Brain microvascular endothelial cell (primary cell): ENCODE data around the gene GJB1.

Source experiments
- DNase-seq: peaks from one replicate; pipeline ENCODE4 v3.0.0-alpha.2; 2020
- H3K27ac ChIP-seq: fragments of 250-450 bp; sonication (Bioruptor Pico); 2 replicates; pipeline ENCODE4 v1.5.1; 2020; ENCODE audit warnings: mild to moderate bottlenecking, moderate library complexity
- H3K27me3 ChIP-seq: fragments of 250-450 bp; sonication (Bioruptor Pico); replicated peaks from 2 replicates; pipeline ENCODE4 v1.5.1; 2020; ENCODE audit warnings: mild to moderate bottlenecking
- H3K36me3 ChIP-seq: fragments of 250-450 bp; sonication (Bioruptor Pico); replicated peaks from 2 replicates; pipeline ENCODE4 v1.5.1; 2020; ENCODE audit warnings: mild to moderate bottlenecking
- H3K4me3 ChIP-seq: 2 replicates; pipeline ENCODE4 v1.5.1; 2011; ENCODE audit warnings: low read depth, mild to moderate bottlenecking, control low read depth, low read length, moderate library complexity
- CTCF ChIP-seq: IDR thresholded peaks from 2 replicates; pipeline ENCODE4 v1.5.1; 2011; ENCODE audit warnings: low read depth, mild to moderate bottlenecking, moderate library complexity, low read length, control low read depth, inconsistent platforms; ENCODE audit errors: missing control alignments
- in situ Hi-C: cut with HindIII; loops from 2 replicates; pipeline ENCODE4 v1.10.0; 2017; ENCODE audit warnings: low sequenced_read_pairs, low pct_ligation_motif_present

The GJB1 gene

GRCh38 chrX:71244359-71245128 is 21.5 kb downstream of the GJB1 start:
- Histone ChIP-seq H3K36me3 (peaks cover 12% of the 10 kb centered on the region), H3K27me3 (no peaks in the 10 kb centered on the region), H3K27ac (no peak overlapping the region), H3K4me3 (no peak overlapping the region)
- in situ Hi-C loops = no loop called here
- TF ChIP-seq CTCF = no peak
- DNase-seq = no peak

GRCh38 chrX:71245159-71245558 is 22.1 kb downstream of the GJB1 start:
- Histone ChIP-seq H3K36me3 (peaks cover 12% of the 10 kb centered on the region), H3K27ac (no peak overlapping the region), H3K27me3 (no peaks in the 10 kb centered on the region), H3K4me3 (no peak overlapping the region)
- no peak for DNase-seq
- TF ChIP-seq CTCF = no peak
- in situ Hi-C loops = no loop called here

- no peak overlapping the region for H3K4me3 ChIP-seq
- no peak for DNase-seq
- TF ChIP-seq CTCF = no peak
- H3K27me3 ChIP-seq = no peaks in the 10 kb centered on the region
- in situ Hi-C loops = no loop called here
- H3K36me3 ChIP-seq = peaks cover 2% of the 10 kb centered on the region
- H3K27ac ChIP-seq = no peak overlapping the region
These were observed 27.8 kb downstream of the GJB1 start for GRCh38 chrX:71250841-71251240.

- Histone ChIP-seq H3K27me3 (no peaks in the 10 kb centered on the region), H3K36me3 (no peaks in the 10 kb centered on the region), H3K4me3 (no peak overlapping the region), H3K27ac (no peak overlapping the region)
- no peak for DNase-seq
- TF ChIP-seq CTCF = no peak
- in situ Hi-C loops = no loop called here
These were observed 28.5 kb downstream of the GJB1 start for GRCh38 chrX:71251466-71251973.

- no peak for TF ChIP-seq CTCF
- Histone ChIP-seq H3K27me3 (no peaks in the 10 kb centered on the region), H3K27ac (no peak overlapping the region), H3K4me3 (no peak overlapping the region), H3K36me3 (no peaks in the 10 kb centered on the region)
- in situ Hi-C loops = no loop called here
- no peak for DNase-seq
These were observed 29.2 kb downstream of the GJB1 start for GRCh38 chrX:71252221-71252620.
